ENCODE data around the gene YIPF3. TPM values are rescaled to one million over a fixed set of nuclear protein-coding genes. Genes with fewer than 3 reads are reported as not detected.

YIPF3 gene
- total RNA-seq, 1 experiment from 2014 or later, result 89.7 TPM

GRCh38 chr6:43505718-43506117 is 11.0 kb downstream of the YIPF3 start:
- Histone ChIP-seq H3K4me3 (ENCODE audit: low read length) (no peak overlapping the region), H3K27ac (ENCODE audit: low read length) (no peak overlapping the region), H3F3A (ENCODE audit: low read length, unreplicated experiment) (no peaks in the 10 kb centered on the region), H3K36me3 (ENCODE audit: low read depth, low read length) (peaks cover 7% of the 10 kb centered on the region; the same call in 1 of the 2 replicates), H2AFZ (ENCODE audit: low read length) (no peak overlapping the region), H3K4me1 (ENCODE audit: insufficient read depth, low read length) (peaks cover 5% of the 10 kb centered on the region), H3K4me2 (ENCODE audit: low read length) (no peak overlapping the region), H3K9me3 (ENCODE audit: low read length) (no peaks in the 10 kb centered on the region), H4K20me1 (ENCODE audit: low read length) (no peaks in the 10 kb centered on the region), H3K9me2 (replicated peaks; ENCODE audit: low read length) (no peaks in the 10 kb centered on the region), H3K79me2 (ENCODE audit: low read length) (no peaks in the 10 kb centered on the region), H3K9ac (ENCODE audit: low read length) (no peak overlapping the region), H3K27me3 (ENCODE audit: low read length) (no peaks in the 10 kb centered on the region)
- BruUV-seq (replicated peaks), result no TSS peak
- TF ChIP-seq EZH2 (IDR thresholded peaks at IDR 0.05; ENCODE audit: low read length, unreplicated experiment), result no peak
- 0 out of 2 replicates have a peak, but pooled peaks have one; percentile 12 for TF ChIP-seq CTCF (conservative IDR thresholded peaks at IDR 0.05; ENCODE audit: low read depth, low read length)
- ChIA-PET POLR2A (ENCODE audit: unreplicated experiment) (interaction anchor here (0.7 kb wide), 1 partner anchor 145 kb away, joined by 5 read pairs; no protein-coding TSS in a partner anchor), CTCF (interaction anchor here (0.6 to 0.8 kb wide), 3 partner anchors 22 to 171 kb away, joined by 4 to 6 read pairs (median 6); no protein-coding TSS in a partner anchor)
- intact Hi-C loops (cut with micrococcal nuclease), result loop anchor here (1.0 to 10.0 kb wide), 4 partner anchors 51 to 243 kb away; partner anchors contain the start of gene ZNF318
- ATAC-seq (no peak), DNase-seq (no peak)

- no peaks in the 10 kb centered on the region for H3K27me3 ChIP-seq (ENCODE audit: low read length)
- no peak overlapping the region for H3K4me2 ChIP-seq (ENCODE audit: low read length)
- no peak overlapping the region for H3K27ac ChIP-seq (ENCODE audit: low read length)
- H3K4me3 ChIP-seq (ENCODE audit: low read length), result no peak overlapping the region
- TF ChIP-seq EZH2phosphoT487 (IDR thresholded peaks at IDR 0.05; ENCODE audit: borderline replicate concordance, low read length), result no peak
- TF ChIP-seq CTCF (conservative IDR thresholded peaks at IDR 0.05; ENCODE audit: low read depth, low read length), result no peak
- TF ChIP-seq EZH2 (IDR thresholded peaks at IDR 0.05; ENCODE audit: low read length, unreplicated experiment), result no peak
- H3K9ac ChIP-seq (ENCODE audit: low read length), result no peak overlapping the region
- H3K79me2 ChIP-seq (ENCODE audit: low read length), result no peaks in the 10 kb centered on the region
- H3K36me3 ChIP-seq (ENCODE audit: low read depth, low read length), result peaks cover 7% of the 10 kb centered on the region; the same call in 1 of the 2 replicates
- ATAC-seq (no peak), DNase-seq (no peak)
- no peaks in the 10 kb centered on the region for H3K4me1 ChIP-seq (ENCODE audit: insufficient read depth, low read length)
- POLR2A ChIA-PET (ENCODE audit: unreplicated experiment), result interaction anchor here (0.7 kb wide), 1 partner anchor 144 kb away, joined by 5 read pairs; no protein-coding TSS in a partner anchor
- no peak overlapping the region for H2AFZ ChIP-seq (ENCODE audit: low read length)
- CTCF ChIA-PET, result interaction anchor here (0.8 kb wide), 1 partner anchor 21 kb away, joined by 6 read pairs; no protein-coding TSS in a partner anchor
- no peaks in the 10 kb centered on the region for H3F3A ChIP-seq (ENCODE audit: low read length, unreplicated experiment)
- H3K9me2 ChIP-seq (replicated peaks; ENCODE audit: low read length), result no peaks in the 10 kb centered on the region
- H4K20me1 ChIP-seq (ENCODE audit: low read length), result no peaks in the 10 kb centered on the region
- intact Hi-C loops (cut with micrococcal nuclease), result loop anchor here (5.0 to 10.0 kb wide), 2 partner anchors 140 to 243 kb away; partner anchors contain the start of gene ZNF318
- no peaks in the 10 kb centered on the region for H3K9me3 ChIP-seq (ENCODE audit: low read length)
- BruUV-seq (replicated peaks), result TSS peak; percentile 26
Observed at GRCh38 chr6:43504756-43505593, 11.8 kb downstream of the YIPF3 start.

All from PC-3 (cell line).